Measurements from ENCODE around the gene NELL1. TPM values are rescaled to one million over a fixed set of nuclear protein-coding genes. Genes with fewer than 3 reads are reported as not detected.

NELL1 gene
- total RNA-seq, 4 donors from 2014 or later = not detected

- intact Hi-C loops (cut with DNase I) = no loop called here
- 79 to 92% methylated on average over 3 of the region's 3 CpGs for WGBS, 2 donors
These were observed 102.3 kb downstream of the NELL1 start for GRCh38 chr11:20771681-20772080.

GRCh38 chr11:20775331-20775730 lies 105.9 kb downstream of the NELL1 start:
- intact Hi-C loops (cut with DNase I) = no loop called here
- Histone ChIP-seq H3K4me3 (replicated peaks in 1 of 3) (no peak overlapping the region), H3K9me3 (no peaks in the 10 kb centered on the region), H3K27ac (no peak overlapping the region), H3K4me1 (no peaks in the 10 kb centered on the region), H3K36me3 (no peaks in the 10 kb centered on the region), H3K27me3 (no peaks in the 10 kb centered on the region)
- WGBS, 2 donors = 71 to 78% methylated on average over 2 of the region's 2 CpGs
- DNase-seq = no peak
- TF ChIP-seq POLR2A (IDR thresholded peaks at IDR 0.05) = no peak
- TF ChIP-seq CTCF (IDR thresholded peaks at IDR 0.05) = no peak

More at GRCh38 chr11:20771681-20772080, 102.3 kb downstream of the NELL1 start:
- H3K27ac ChIP-seq = no peak overlapping the region
- H3K36me3 ChIP-seq = no peaks in the 10 kb centered on the region
- no peaks in the 10 kb centered on the region for H3K4me1 ChIP-seq
- no peaks in the 10 kb centered on the region for H3K27me3 ChIP-seq
- no peak overlapping the region for H3K4me3 ChIP-seq (replicated peaks in 1 of 3)
- no peak for TF ChIP-seq CTCF (IDR thresholded peaks at IDR 0.05)
- no peak for TF ChIP-seq POLR2A (IDR thresholded peaks at IDR 0.05)
- no peaks in the 10 kb centered on the region for H3K9me3 ChIP-seq
- DNase-seq = no peak

DNA sequence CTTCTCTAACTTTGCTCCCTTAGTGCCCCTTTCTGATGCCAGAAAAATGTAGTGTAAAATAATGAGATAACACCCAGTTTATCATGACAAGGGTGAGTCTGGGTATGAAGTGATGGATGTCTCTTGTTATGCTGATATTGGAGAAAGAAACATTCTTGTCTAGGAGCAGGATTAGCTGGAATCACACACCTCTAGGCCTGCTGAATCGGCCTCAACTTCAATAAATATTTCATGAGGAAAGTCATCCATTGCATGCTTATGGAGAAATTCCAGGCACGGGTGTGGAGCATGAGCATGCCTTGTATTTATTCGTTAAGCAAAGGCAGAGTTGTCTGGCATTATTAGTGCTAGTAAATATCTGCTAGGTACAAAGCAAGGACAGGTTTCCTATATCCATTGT lies 113.4 kb downstream of the NELL1 start:
- TF ChIP-seq POLR2A (IDR thresholded peaks at IDR 0.05) (no peak), CTCF (IDR thresholded peaks at IDR 0.05) (no peak)
- Histone ChIP-seq H3K4me3 (replicated peaks in 1 of 3) (no peak overlapping the region), H3K9me3 (no peaks in the 10 kb centered on the region), H3K27me3 (no peaks in the 10 kb centered on the region), H3K36me3 (no peaks in the 10 kb centered on the region), H3K27ac (no peak overlapping the region), H3K4me1 (no peaks in the 10 kb centered on the region)
- intact Hi-C loops (cut with DNase I) = no loop called here
- DNase-seq = no peak
- 78 to 81% methylated on average over 3 of the region's 3 CpGs for WGBS, 2 donors

- Histone ChIP-seq H3K4me1 (no peaks in the 10 kb centered on the region), H3K27ac (no peak overlapping the region), H3K4me3 (replicated peaks in 1 of 3) (no peak overlapping the region), H3K27me3 (no peaks in the 10 kb centered on the region), H3K36me3 (no peaks in the 10 kb centered on the region), H3K9me3 (no peaks in the 10 kb centered on the region)
- TF ChIP-seq POLR2A (IDR thresholded peaks at IDR 0.05) (no peak), CTCF (IDR thresholded peaks at IDR 0.05) (no peak)
- intact Hi-C loops (cut with DNase I) = no loop called here
- WGBS, 2 donors = 77 to 81% methylated on average over 4 of the region's 4 CpGs
- no peak for DNase-seq
These were observed 113.8 kb downstream of the NELL1 start for GRCh38 chr11:20783220-20783619.

DNA sequence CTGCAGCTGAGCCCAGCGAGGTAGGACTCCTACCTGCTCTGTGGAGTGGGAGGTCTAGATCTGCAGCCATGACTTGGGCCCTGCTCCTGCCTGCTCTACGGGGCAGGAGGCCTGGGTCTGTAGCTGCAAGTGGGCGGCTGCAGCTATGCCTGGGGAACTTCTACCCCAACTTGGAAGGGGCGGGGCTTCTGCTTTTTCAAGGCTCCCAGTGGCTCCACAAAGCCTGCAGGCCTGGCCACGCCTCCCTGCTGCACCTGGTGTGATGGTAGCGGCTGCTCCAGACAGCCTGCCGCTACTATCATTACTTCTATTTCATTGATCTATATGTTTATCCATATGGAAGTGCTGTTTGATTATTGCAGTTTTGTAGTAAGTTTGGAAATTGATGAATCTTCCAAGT lies 121.2 kb downstream of the NELL1 start:
- H3K9me3 ChIP-seq = no peaks in the 10 kb centered on the region
- no peak overlapping the region for H3K27ac ChIP-seq
- no peaks in the 10 kb centered on the region for H3K4me1 ChIP-seq
- H3K36me3 ChIP-seq = no peaks in the 10 kb centered on the region
- H3K4me3 ChIP-seq (replicated peaks in 1 of 3) = no peak overlapping the region
- intact Hi-C loops (cut with DNase I) = no loop called here
- no peak for DNase-seq
- H3K27me3 ChIP-seq = no peaks in the 10 kb centered on the region
- 84 to 86% methylated on average over 4 to 7 of the region's 7 CpGs for WGBS, 2 donors
- TF ChIP-seq CTCF (IDR thresholded peaks at IDR 0.05) (no peak), POLR2A (IDR thresholded peaks at IDR 0.05) (no peak)
